Neutrophil (primary cell): ENCODE results near the gene KRTAP1-3.
"Not testable (repeated sequence)": the region's sequence is repeated elsewhere in the genome, so short reads cannot be mapped to it uniquely, and the experiment has no call there.

ENCODE experiments used
- H3K27ac ChIP-seq: fragments of 200-600 bp; sonication (generic); 2 replicates; pipeline ENCODE4 v1.5.1; 2016; ENCODE audit warnings: mild to moderate bottlenecking, moderate library complexity
- H3K27me3 ChIP-seq: fragments of 200-600 bp; sonication (generic); 2 replicates; pipeline ENCODE4 v1.6.0; 2016; ENCODE audit warnings: mild to moderate bottlenecking
- H3K36me3 ChIP-seq: fragments of 200-600 bp; sonication (generic); 2 replicates; pipeline ENCODE4 v1.5.1; 2017
- H3K4me1 ChIP-seq, 2 experiments: fragments of 200-600 bp in 1 of 2; sonication (generic) in 1 of 2; 1 replicate in 1 of 2; 2 replicates in 1 of 2; pipeline versions ENCODE4 v1.5.1 to v1.6.1; 2013 to 2016; ENCODE audit warnings: low read depth in 1 of 2, low read length in 1 of 2, mild to moderate bottlenecking in 1 of 2, moderate library complexity in 1 of 2; ENCODE audit not compliant: control insufficient read depth in 1 of 2, insufficient read depth in 1 of 2
- H3K4me3 ChIP-seq, 2 experiments: fragments of 200-600 bp in 1 of 2; sonication (generic) in 1 of 2; 1 replicate in 1 of 2; 2 replicates in 1 of 2; pipeline ENCODE4 v1.5.1; 2013 to 2016; ENCODE audit warnings: low read depth in 1 of 2, low read length in 1 of 2, mild to moderate bottlenecking in 1 of 2, moderate library complexity in 1 of 2
- H3K9me3 ChIP-seq: fragments of 200-600 bp; sonication (generic); 2 replicates; pipeline ENCODE4 v1.5.1; 2016
- CTCF ChIP-seq: fragments of 200-600 bp; sonication (generic); IDR thresholded peaks from 2 replicates; pipeline ENCODE4 v1.5.1; 2016; ENCODE audit warnings: antibody characterized with exemption

KRTAP1-3 gene

GRCh38 chr17:41071606-41072360 lies 37.1 kb upstream of the KRTAP1-3 start:
- no peak for TF ChIP-seq CTCF
- Histone ChIP-seq H3K27ac (no peak overlapping the region), H3K27me3 (peaks cover 10% of the 10 kb centered on the region), H3K4me1 (peaks cover 7 to 17% of the 10 kb centered on the region in 2 experiments), H3K36me3 (no peaks in the 10 kb centered on the region), H3K4me3 (no peak overlapping the region), H3K9me3 (no peaks in the 10 kb centered on the region)

DNA sequence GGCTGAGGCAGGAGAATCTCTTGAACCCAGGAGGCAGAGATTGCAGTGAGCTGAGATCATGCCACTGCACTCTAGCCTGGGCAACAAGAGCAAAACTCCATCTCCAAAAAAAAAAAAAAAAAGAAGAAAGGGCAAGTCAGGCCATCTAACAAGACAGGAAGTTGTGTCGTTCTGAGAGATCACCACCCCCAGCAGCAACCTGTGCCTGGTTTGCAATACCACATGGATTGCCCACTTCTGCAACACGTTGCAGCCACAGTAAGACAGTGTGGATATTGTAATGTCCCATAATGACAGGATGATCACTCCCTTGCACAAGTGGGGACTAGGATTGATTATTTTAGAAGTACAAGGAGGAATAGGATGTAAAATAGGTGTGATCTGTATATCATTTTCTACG lies 34.4 kb upstream of the KRTAP1-3 start:
- peaks cover 12% of the 10 kb centered on the region for H3K27me3 ChIP-seq
- H3K27ac ChIP-seq, result no peak overlapping the region
- H3K9me3 ChIP-seq, result no peaks in the 10 kb centered on the region
- H3K4me1 ChIP-seq, result peaks cover 7 to 17% of the 10 kb centered on the region in 2 experiments
- no peak overlapping the region for H3K4me3 ChIP-seq
- H3K36me3 ChIP-seq, result no peaks in the 10 kb centered on the region
- no peak for TF ChIP-seq CTCF

- Histone ChIP-seq H3K36me3 (no peaks in the 10 kb centered on the region), H3K9me3 (no peaks in the 10 kb centered on the region), H3K4me3 (no peak overlapping the region), H3K4me1 (peaks cover 7 to 17% of the 10 kb centered on the region in 2 experiments), H3K27me3 (peaks cover 29% of the 10 kb centered on the region), H3K27ac (no peak overlapping the region)
- TF ChIP-seq CTCF, result no peak
Observed at GRCh38 chr17:41067281-41067680, 32.6 kb upstream of the KRTAP1-3 start.

GRCh38 chr17:41065829-41066624 lies 31.4 kb upstream of the KRTAP1-3 start, which contains the start of gene KRTAP2-4:
Gene KRTAP2-4 (minus strand): TSS chr17:41065879. CDS start chr17:41065845, 34 bp downstream.
- no peak within 1 kb of the TSS for H3K27ac ChIP-seq
- H3K4me1 ChIP-seq, result peaks cover 7 to 17% of the 10 kb centered on the region in 2 experiments
- TF ChIP-seq CTCF, result no peak
- no peaks in the 10 kb centered on the region for H3K9me3 ChIP-seq
- H3K27me3 ChIP-seq, result peaks cover 42% of the 10 kb centered on the region
- no peaks in the 10 kb centered on the region for H3K36me3 ChIP-seq
- no peak within 1 kb of the TSS for H3K4me3 ChIP-seq

GRCh38 chr17:41065016-41065689 lies 30.5 kb upstream of the KRTAP1-3 start:
- Histone ChIP-seq H3K4me1 (peaks cover 7 to 17% of the 10 kb centered on the region in 2 experiments), H3K27me3 (peaks cover 51% of the 10 kb centered on the region)
- not testable (repeated sequence) for H3K4me3 ChIP-seq, H3K9me3 ChIP-seq, H3K36me3 ChIP-seq, H3K27ac ChIP-seq
